ENCODE results near the gene MAP3K9.

- TF ChIP-seq, protein P1, sequence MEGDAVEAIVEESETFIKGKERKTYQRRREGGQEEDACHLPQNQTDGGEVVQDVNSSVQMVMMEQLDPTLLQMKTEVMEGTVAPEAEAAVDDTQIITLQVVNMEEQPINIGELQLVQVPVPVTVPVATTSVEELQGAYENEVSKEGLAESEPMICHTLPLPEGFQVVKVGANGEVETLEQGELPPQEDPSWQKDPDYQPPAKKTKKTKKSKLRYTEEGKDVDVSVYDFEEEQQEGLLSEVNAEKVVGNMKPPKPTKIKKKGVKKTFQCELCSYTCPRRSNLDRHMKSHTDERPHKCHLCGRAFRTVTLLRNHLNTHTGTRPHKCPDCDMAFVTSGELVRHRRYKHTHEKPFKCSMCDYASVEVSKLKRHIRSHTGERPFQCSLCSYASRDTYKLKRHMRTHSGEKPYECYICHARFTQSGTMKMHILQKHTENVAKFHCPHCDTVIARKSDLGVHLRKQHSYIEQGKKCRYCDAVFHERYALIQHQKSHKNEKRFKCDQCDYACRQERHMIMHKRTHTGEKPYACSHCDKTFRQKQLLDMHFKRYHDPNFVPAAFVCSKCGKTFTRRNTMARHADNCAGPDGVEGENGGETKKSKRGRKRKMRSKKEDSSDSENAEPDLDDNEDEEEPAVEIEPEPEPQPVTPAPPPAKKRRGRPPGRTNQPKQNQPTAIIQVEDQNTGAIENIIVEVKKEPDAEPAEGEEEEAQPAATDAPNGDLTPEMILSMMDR (conservative IDR thresholded peaks at IDR 0.05; ENCODE audit: low read length), result no peak
- TF ChIP-seq EZH2phosphoT487 (IDR thresholded peaks at IDR 0.05; ENCODE audit: borderline replicate concordance, low read depth, low read length), result no peak
Measured at GRCh38 chr14:70802379-70802778, 6.9 kb downstream of the MAP3K9 start.

Data from OCI-LY7 (cell line).